Anterior cingulate cortex (tissue), 58 donors: ENCODE measurements around the gene ITPKB.

ENCODE experiments used
- DNase-seq, 58 donors: peaks; one replicate each; lab custom pipeline; 2025; lab: John Stamatoyannopoulos, UW

The ITPKB gene

DNA sequence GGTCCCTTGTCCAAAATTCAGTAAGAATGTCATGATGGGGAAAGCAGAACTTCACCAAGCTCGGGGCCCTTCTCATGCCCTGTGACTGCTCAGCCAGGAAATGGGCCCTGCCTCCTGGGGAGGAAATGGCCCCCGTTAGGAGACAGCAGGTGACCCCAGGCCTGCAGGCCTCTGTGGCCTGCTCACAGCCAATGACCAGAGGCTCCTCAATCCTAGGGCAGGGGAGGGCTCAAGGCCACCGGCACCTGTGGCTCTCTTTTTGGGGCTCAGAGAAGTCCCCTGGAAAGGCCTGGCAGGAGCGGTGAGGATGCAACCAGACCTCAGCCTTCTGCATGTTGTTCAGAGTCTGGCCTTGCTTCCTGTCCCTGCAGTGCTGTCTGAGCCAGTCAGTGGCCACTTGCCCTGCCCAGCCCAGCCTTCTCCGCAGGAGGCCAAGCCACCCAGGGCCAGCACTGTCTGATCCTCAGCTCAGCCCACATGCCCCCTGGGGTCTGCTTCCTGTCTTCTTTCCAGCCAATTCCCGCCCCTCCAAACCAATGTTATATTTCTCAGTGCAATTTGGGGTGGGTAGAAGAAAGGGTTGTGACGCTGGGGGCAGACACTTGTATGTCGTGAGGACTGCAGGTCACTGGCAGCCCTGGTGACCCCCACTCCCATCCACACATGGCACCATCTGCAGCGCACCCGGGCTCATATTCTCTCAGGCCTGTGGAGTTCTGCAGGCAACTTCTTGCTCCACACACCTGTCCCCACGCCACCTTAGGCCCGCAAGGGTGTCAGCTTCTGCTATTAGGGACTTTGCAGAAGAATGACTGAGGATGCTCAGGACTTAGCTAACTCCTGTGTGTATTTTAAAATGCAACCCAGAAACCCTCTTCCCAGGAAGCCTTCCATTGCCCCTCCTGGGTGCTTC is 83.6 kb downstream of the ITPKB start:
- peak in 1 of 58 donors; percentile 50 for DNase-seq

DNA sequence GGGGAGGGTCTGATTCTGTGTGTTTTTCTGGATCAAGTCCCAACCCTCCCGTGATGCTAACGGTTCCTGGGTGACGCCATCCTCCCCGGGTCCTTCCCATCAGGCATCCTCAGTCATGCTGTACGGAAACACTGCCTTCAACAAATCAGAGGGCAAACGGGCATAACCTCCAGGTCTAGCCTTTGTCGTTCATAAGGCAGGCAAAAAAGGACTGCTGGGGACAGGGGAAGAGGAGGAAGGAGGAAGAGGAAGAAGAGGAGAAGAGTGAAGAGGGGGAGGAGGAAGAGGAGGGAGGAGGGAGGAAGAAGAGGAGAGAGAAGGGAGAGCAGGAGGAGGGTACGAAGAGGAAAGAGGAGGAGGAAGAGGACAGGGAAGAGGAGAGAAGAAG is 84.4 kb downstream of the ITPKB start:
- no peak for DNase-seq

DNA sequence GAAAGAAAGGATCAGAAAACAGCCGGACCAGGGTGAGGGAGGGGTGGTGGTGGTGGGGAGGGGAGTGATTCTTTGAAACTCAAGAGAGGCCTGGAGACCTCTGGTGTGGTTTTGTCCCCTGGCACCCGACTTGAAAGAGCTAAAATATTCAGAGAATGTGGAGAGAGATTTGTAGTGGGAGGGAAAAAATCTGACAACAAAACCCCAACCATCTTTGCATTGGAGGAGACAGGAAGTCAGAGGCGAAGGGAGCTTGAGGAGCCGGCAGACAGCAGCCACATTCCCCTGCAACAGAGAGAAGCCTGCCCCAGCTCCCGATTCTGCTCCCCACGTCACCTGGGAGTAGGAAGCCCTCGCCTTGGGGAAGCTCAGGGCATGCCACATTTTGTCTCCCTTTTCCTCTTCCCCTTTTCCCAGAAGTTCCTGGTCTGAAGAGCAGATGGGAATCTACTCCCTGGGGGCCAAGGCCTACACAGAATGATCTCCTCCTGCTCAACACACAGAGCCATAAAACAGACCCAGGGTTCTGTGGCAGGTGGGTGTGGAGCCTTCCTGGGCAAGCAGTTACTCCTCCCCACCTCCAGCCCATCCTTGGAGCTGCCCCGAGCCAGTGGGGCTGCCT is 84.9 kb downstream of the ITPKB start:
- no peak for DNase-seq

DNA sequence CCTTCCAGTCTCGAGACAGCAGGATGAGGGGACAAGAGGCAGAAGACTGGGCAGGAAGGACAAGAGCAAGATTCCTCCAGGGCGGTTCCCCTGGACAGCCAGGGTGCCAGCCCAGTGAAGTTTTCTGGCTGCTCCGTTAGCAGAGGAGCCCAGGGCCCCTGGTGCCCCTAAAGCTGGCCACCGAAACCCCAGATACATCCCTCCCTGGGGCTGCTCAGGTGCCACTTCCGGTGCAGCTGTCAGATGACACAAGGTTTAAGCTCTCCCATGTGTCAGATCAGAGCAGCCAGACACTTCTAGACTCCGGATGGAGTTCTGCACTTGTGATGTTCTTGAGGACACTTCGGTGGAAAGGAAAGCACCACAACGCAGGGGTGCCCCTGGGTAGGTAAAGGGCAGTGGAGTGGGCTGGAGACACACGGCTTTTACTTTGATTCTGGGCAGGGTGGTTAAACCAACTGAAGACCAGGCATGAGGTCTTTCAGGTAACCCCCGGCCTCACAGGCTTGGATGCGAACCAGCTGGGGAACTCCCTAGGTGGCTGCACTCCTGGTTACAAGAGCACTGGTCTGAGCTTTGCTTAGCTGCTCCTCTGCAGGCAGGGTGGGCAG is 85.7 kb downstream of the ITPKB start:
- no peak for DNase-seq

DNA sequence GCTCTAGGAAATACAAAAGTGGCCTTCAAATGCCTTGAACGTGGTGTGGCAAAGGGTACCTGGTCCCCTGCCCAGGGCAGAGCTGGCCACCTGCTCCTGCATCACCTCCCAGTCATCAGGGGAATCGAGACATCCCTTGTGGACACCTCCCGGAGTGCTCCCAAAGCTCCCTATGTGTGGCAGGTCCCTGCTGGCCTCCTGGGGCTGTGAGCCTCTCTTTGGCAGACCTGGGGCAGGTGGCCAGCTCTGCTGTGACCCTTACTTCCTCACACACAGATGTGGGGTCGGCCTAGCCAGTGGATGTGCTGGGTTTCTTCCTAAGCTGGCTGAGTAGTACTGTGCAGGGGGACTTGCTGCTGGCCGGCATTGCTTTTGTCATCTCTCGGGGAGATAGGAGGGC is 86.5 kb downstream of the ITPKB start:
- no peak for DNase-seq

DNA sequence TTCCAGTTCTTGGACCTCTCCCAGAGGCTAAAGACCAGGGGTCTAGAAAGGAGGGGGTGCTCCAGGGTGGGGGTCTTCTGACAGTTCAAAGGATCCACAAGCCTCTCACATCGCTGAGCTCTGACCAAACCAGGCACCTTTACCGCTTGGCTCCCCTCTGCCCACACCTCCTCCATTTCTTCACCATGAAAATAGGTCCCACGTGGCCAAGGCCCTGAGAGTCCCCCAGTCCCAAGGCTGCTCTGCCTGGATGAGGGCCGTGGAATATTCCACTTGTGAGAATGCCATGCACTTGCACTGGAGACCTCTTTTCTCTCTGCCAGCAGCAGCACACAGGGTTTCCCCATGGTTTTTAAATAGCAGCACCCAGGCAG is 87.4 kb downstream of the ITPKB start:
- peak in 12 of 58 donors; percentile 19 to 59 (median 40) for DNase-seq

DNA sequence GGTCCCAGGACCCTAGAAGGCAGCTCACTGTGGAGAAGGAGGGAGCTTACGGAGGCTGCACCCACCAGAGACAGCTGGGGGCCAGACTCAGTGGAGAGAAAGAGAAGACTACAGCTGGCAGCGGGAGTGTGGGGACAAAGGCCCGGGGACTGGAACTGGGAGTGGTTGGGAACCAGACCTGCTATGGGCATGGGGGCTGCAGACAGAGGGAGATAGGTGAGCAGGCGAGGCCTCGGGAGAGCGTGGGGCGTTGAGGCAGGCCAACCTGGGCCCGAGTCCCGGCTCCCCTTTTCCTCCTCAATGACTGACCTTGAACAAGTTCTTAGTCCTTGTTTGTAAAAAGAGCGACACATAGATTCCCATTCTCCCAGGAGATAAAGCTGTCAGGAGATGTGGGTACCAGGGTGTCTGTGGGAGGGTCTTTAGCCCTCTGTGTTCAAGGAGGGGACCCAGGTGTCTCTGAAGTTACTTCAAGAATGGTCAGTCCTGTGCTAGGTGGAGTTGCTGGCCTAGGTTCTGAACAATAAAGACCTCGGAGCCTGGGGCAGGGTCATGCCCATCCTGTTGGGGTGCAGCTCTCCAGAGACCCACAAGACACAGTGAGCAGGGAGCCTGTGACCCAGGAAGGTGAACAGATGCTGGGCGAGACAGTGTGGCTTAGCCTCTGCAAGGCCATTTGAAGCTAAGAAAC is 87.9 kb downstream of the ITPKB start:
- no peak for DNase-seq

DNA sequence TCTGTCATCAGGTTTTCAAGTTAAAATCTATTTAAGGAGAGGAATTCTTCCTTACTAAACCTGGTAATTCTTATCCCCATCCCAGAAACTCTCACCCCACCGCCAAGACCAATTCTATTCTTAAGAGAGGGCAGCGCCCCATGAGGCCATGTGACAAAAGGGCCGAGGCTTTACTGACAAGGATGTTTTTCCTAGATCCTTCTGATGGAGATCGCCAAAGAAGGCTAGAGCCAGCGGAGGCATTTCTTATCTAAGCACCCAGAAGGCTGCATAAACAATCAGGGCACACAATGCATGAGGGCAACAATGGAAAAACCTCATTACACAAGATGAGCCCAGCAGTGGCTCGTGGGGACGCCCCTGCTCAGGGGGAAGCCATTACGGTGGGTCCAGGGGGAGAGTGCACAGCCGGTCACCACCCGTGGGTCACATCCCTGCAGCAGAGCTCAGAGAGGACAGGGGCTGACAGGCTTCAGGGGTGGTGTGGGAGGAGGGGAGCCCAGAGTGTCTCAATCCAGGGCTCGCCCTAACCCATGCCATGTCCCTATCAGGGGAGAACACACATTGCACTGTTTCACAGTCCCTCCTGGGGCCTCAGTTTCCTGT is 88.7 kb downstream of the ITPKB start:
- no peak for DNase-seq

DNA sequence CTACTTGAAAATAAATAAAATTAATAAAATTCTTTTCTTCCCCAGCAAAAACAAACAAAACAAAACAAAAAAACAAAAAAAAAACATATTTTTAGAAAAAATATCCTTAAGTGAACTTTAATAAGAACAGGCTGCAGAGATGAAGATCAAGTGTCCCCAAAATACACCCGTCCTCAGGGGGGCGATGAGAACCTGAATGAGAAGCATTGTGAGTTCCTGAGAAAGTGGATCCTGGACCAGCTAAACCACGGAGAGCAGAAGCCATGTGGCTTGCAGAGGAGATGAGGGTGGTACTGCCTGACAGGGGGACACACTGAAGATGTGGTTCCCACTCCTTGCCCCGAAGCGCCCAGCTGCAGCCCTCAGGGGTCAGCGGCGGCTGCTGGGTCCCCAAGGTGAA is 89.3 kb downstream of the ITPKB start:
- DNase-seq, result peak in 1 of 58 donors; percentile 11

DNA sequence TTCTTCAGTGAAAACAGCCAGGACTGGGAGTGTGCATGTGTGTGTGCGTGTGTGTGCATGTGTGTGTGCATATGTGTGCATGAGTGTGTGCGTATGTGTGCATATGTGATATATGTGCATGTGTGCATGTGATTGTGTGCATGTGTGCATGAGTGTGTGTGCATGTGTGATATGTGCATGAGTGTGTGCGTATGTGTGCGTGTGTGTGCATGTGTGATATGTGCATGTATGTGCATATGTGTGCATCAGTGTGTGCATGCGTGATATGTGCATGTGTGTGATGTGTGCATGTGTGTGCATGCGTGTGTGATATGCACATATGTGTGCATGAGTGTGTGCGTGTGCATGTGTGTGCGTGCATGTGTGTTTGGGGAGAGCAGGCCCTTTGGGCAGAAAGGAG is 89.8 kb downstream of the ITPKB start:
- no peak for DNase-seq

DNA sequence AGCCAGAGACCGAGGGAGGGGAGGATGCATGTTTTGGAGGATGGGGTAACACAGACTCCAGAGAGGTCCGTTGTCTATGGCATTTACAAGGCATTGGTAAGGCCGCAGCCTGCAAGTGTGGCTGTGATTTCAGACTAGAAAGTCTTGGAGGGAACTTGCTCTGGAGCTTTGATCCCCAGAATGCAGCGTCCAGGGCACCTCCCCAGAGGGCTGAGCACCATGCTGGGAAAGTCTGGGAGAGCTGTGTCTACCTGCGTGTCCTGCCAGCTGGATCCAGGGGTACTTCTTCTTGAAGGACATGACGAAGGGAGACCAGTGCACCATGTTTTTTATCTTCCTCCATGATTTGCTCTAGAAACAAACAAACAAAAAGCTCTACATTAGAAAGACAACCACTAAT is 90.7 kb downstream of the ITPKB start:
- no peak for DNase-seq

DNA sequence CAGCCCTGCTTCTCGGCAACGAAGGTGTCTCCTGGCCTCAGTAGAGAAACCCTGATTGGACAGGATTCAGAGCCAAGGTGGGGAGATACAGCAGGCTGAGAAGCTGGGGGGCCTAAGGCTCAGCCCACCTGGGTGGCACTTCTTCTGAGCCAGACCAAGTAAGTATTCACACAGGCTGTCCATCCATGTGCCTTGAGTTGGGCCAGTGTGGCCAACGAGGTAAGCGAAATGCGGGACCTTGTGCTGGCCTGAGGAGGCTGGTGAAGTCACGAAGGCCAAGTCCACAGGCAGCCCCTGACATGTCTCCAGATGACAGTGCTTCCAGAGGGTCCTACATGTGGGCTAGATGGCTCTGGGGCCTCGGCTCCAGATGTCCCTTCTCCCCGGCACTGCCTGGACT is 91.4 kb downstream of the ITPKB start:
- DNase-seq, result no peak

DNA sequence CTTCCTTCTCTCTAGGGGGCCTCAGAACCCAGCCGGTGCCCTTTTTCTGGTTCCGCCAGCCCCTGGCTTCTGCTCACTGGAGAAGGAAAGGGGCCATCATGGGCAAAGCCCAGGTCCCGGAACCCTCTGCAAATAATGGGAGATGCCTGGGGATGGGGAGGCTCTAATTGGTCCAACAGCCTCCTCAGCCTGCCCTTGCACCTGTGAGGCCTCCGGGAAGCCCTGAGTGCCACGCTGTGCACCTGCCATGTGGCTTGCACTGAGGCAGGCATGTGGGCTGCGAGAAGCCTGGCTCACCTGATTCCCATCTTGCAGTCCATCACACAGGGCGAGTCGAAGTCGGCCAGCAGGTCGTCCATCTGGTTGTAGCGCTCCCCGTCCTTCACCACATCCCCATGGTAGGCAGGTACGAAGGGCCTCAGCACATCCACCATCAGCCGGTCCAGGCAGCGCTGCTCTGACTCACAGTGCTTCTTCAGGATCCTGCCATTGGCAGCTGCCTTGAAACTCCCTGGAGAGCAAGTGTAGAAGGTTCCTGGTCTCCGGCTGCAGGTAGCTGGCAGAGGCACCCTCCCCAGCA is 92.1 kb downstream of the ITPKB start:
- DNase-seq, result no peak

DNA sequence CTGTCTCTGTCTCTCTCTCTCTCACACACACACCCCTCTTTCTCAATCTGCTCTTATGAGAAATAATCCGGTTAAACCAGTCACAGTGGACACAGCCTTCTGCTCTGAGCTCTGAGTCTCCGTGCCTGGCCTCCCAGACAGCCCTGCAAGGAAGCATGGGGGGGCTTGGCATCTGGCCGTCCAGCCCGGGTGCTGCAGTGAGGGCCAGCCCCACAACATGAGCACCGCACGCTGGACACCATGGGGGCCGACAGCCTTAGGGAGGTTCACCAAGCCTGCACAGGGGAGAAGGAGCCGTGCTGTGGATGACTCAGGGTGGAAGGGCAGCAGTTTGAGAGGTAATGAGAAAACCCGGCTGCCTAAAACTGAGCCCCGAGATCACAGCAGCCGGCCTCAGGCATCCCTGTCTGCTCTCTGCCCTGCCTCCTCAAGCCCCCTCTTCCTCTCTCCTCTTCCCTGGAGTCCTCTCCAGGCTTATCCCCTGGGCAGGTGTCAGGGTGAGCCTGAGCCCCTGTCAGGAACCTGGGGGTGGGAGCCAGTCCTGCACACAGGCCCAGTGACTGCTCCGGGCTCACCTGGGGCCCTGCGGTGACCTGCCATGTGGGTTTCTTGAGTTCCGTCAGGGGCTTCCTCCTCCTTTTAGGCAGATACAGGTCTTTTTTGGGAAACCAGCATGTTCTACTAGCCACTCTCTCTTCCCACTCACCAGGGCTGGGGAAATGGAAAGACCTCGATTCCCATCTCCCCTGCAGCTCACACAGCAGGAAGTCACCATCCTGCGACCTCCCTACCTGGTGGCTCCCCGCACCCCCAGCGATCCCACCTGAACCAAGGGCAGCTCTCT is 92.8 kb downstream of the ITPKB start:
- DNase-seq, result no peak

DNA sequence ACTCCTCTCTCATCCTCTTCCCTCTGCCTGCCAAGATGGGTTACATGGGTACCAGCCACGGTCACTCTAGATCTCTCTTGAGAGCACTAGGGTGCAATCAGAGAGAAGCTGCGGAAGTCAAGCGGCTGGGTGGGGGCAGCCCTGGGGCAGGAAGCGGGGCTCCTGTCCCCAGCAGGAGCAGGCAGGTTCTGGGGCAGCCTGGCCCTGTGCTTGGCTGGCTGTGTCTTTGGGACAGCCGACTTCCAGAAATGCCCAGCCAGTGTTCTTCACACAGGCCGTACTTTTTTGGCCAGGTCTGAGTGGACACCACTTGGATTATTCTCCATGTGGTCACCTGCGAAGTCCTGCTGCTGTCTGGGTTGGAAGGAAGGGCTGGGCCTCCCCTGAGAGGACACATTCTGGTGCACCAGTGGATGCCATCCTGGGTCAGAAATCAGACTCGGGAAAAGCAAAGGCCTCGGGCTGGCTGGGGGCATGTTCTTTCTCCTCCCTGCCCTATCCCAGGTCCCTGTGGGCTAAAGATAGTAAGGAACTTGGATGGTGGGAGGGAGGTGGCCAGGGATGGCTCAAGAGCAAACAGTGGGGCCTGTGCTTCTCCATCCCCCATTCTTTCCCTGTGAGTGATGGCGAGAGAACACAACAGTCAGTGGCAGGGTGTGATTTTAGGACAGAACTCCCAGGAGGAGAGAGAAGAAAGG is 93.7 kb downstream of the ITPKB start:
- DNase-seq, result no peak

DNA sequence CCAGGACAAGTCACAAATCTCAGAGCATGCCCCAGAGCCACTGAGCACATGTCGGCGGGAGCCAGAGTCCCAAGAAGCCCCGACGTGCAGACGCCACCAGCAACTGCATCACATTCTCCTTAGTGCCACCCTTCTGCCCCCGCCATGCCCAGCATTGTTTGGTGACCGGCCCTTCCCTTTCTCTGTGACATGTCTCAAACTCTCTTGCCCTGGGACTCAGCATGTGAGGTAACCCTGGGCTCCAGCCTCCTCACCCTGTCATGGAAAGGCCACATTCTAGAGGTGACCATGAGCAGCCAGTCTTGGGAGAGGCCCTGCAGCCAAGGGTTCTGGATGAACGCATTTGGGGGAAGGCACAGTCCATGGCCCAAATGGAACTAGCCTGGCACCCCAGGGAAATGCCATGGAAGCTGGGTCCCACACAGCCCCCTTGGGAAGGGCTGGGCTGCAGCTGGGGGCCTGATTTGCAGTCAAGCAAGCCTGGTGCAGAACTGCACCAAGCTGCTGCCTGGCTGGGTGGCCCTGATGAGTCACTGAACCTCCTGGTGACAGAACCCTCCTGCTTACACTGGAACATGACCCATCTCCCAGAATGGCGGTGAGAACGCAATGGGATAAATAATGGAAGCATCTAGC is 94.4 kb downstream of the ITPKB start:
- no peak for DNase-seq

DNA sequence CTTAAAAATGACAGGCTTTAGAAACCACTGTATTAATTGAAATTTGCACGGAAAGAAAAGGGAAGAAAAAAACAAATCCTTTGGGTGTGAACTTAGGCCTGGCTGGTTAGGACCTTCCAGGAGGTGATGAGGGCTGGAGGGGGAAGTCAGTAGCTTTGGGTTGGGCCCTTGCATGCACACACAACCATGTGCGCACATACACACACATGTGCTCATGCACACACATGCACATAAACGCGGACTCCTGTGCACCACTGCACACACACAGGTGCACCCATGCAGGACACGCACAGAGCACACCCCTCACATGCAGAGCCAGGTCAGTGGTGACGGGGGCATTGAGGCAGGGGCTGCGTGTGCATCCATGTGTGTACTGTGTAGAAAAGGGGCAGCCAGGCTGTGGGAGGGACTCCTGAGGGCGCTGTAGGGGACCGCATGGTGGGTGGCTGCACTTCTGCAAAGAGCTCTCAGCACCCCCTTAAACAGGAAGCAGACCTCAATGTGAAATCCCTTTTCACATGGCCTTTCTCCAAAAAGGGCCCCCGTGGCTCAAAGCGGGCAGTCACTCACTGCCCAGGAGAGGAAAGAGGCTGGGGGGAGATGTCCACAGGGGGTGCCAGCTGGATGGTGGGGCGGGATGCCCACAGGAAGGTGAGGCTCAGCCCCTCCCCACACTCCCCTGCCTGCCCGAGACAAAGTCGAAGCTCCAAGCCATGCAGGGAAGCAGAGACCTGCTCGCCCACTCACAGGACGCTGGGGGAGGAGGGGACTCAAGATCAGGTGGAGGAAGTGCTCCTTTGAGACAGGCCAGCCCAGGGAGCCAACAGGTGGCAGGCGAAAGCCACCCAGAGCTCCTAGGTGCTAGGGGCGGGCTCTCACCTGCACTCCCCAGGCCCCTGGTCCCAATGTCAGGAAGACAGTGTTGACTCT is 95.2 kb downstream of the ITPKB start:
- DNase-seq, result peak in 1 of 58 donors; percentile 16
